Kidney (tissue), 14 donors: ENCODE measurements around the gene FBLN5. TPM values are rescaled to one million over a fixed set of nuclear protein-coding genes. Genes with fewer than 3 reads are reported as not detected.

Experiments used
- DNase-seq, 5 donors: peaks; one replicate each; pipeline ENCODE4 v3.0.0-alpha.2; 2013 to 2020
- FAIRE-seq: peaks from 2 replicates; lab custom pipeline; 2012; peaks lifted over from hg19 to GRCh38; lab: Jason Lieb, UNC
- H3K27ac ChIP-seq, 2 donors: one replicate each; pipeline ENCODE4 v1.7.0; 2013; ENCODE audit warnings: low read depth in 2 of 2, low read length in 2 of 2, inconsistent platforms in 1 of 2
- H3K27me3 ChIP-seq: one replicate; pipeline ENCODE4 v1.7.1; 2013; ENCODE audit warnings: low read length, inconsistent platforms; ENCODE audit not compliant: control insufficient read depth, insufficient read depth
- H3K36me3 ChIP-seq, 3 donors: one replicate each; pipeline versions ENCODE4 v1.7.0 to v1.7.1; 2013; ENCODE audit warnings: low read length in 3 of 3, control low read depth in 1 of 3, inconsistent platforms in 1 of 3; ENCODE audit not compliant: insufficient read depth in 3 of 3, control insufficient read depth in 2 of 3
- H3K4me1 ChIP-seq, 3 donors: one replicate each; pipeline versions ENCODE4 v1.7.0 to v1.7.1; 2013; ENCODE audit warnings: low read length in 3 of 3, inconsistent platforms in 1 of 3, low read depth in 1 of 3; ENCODE audit not compliant: control insufficient read depth in 2 of 3, insufficient read depth in 2 of 3
- H3K4me3 ChIP-seq, 3 donors: one replicate each; pipeline versions ENCODE4 v1.7.0 to v1.8.1; 2013; ENCODE audit warnings: low read length in 3 of 3, control low read depth in 1 of 3, inconsistent platforms in 1 of 3
- H3K9ac ChIP-seq, 3 donors: one replicate each; pipeline versions ENCODE4 v1.7.0 to v1.7.1; 2013; ENCODE audit warnings: low read length in 3 of 3, control low read depth in 1 of 3, inconsistent platforms in 1 of 3
- H3K9me3 ChIP-seq, 3 donors: one replicate each; pipeline versions ENCODE4 v1.7.0 to v1.7.1; 2013; ENCODE audit warnings: low read length in 3 of 3, control low read depth in 1 of 3, inconsistent platforms in 1 of 3; ENCODE audit not compliant: control insufficient read depth in 2 of 3, insufficient read depth in 1 of 3
- CTCF ChIP-seq: IDR thresholded peaks from 3 replicates; pipeline ENCODE4 v1.5.1; 2012; ENCODE audit warnings: mild to moderate bottlenecking, moderate library complexity, borderline replicate concordance; ENCODE audit not compliant: insufficient read depth; ENCODE audit errors: extremely low read depth
- intact Hi-C: fragments of 100-400 bp; cut with DNase I; formaldehyde crosslinking; loops from one replicate; pipeline ENCODE4 v1.11.1; 2022
- polyA plus RNA-seq: library from polyadenylated mRNA; stranded (reverse); fragments of 350-450 nt; fragmentation: Illumina TruSeq; extraction: RNeasy Lipid Tissue Mini Kit (QIAGEN cat#74804); gene quantifications from one replicate; pipeline ENCODE4 v1.2.3, GENCODE V29; 2014; ENCODE audit warnings: low read depth, low replicate concordance; ENCODE audit not compliant: insufficient read depth
- total RNA-seq: library from RNA; stranded (reverse); fragmentation: NEBNext Ultra II Directional; extraction: Animal tissue kit (Norgen Biotek cat#: 25700); gene quantifications from one replicate; pipeline ENCODE4 v1.2.1, GENCODE V29; 2021
- donor health status: control.
- donor health status: control.
- donor health status: control.
- donor health status: control.
- donor health status: control.
- donor health status: DM: yes; HTN: yes; CAD: no.
- donor health status: Normal renal cell carcinoma (clear cell type).

FBLN5 gene
- total and polyA plus RNA-seq, 2 donors from 2014 or later, result 75.2 to 99.0 TPM

- no peak overlapping the region for H3K9ac ChIP-seq
- H3K4me1 ChIP-seq, result peaks cover 0 to 17% (median 0%) of the 10 kb centered on the region in 3 donors
- intact Hi-C loops, result no loop called here
- DNase-seq, result peak in 4 of 5 donors; percentile 54 to 90 (median 70)
- H3K4me3 ChIP-seq, result no peak overlapping the region
- H3K27me3 ChIP-seq, result no peaks in the 10 kb centered on the region
- no peaks in the 10 kb centered on the region for H3K36me3 ChIP-seq
- H3K9me3 ChIP-seq, result no peaks in the 10 kb centered on the region
- no peak overlapping the region for H3K27ac ChIP-seq
- TF ChIP-seq CTCF, result no peak
- no peak for FAIRE-seq
These were observed 22.3 kb downstream of the FBLN5 start for GRCh38 chr14:91925001-91925726.

- Histone ChIP-seq H3K9ac (no peak overlapping the region), H3K9me3 (no peaks in the 10 kb centered on the region), H3K4me1 (peaks cover 2 to 13% (median 3%) of the 10 kb centered on the region in 3 donors), H3K36me3 (no peaks in the 10 kb centered on the region), H3K4me3 (no peak overlapping the region), H3K27me3 (no peaks in the 10 kb centered on the region), H3K27ac (no peak overlapping the region)
- TF ChIP-seq CTCF, result no peak
- DNase-seq (no peak), FAIRE-seq (no peak)
- intact Hi-C loops, result no loop called here
These were observed 27.0 kb downstream of the FBLN5 start for GRCh38 chr14:91920526-91920925.

GRCh38 chr14:91919814-91920213 lies 27.7 kb downstream of the FBLN5 start:
- no peak for FAIRE-seq
- H3K27ac ChIP-seq, result no peak overlapping the region
- H3K9me3 ChIP-seq, result no peaks in the 10 kb centered on the region
- DNase-seq, result no peak
- H3K4me1 ChIP-seq, result peaks cover 2 to 10% (median 3%) of the 10 kb centered on the region in 3 donors
- H3K9ac ChIP-seq, result no peak overlapping the region
- no peaks in the 10 kb centered on the region for H3K36me3 ChIP-seq
- H3K4me3 ChIP-seq, result no peak overlapping the region
- no peaks in the 10 kb centered on the region for H3K27me3 ChIP-seq
- no peak for TF ChIP-seq CTCF
- intact Hi-C loops, result no loop called here
